SU-DHL-6 (cell line): ENCODE data around the gene MND1.
A peak's percentile ranks its signal among the peaks of the same experiment; 100 is the strongest.

Experiments used
- H2AFZ ChIP-seq: fragments of 200-600 bp; sonication (generic); 2 replicates; pipeline ENCODE4 v1.6.1; 2014; ENCODE audit warnings: low read depth, mild to moderate bottlenecking, moderate library complexity, mixed read lengths, antibody characterized with exemption, low read length; ENCODE audit not compliant: severe bottlenecking
- H3F3A ChIP-seq: fragments of 200-600 bp; shearing (Covaris generic); 2 replicates; pipeline ENCODE4 v1.6.0; 2016; ENCODE audit warnings: antibody characterized with exemption, mild to moderate bottlenecking; ENCODE audit not compliant: insufficient read depth
- H3K27ac ChIP-seq: fragments of 200-600 bp; sonication (generic); 2 replicates; pipeline ENCODE4 v1.5.1; 2016; ENCODE audit warnings: low read depth, mild to moderate bottlenecking, low read length, moderate library complexity, mixed read lengths
- H3K27me3 ChIP-seq: fragments of 200-600 bp; sonication (generic), shearing (Covaris generic); 2 replicates; pipeline ENCODE4 v1.6.0; 2014; ENCODE audit warnings: mild to moderate bottlenecking, low read length
- H3K36me3 ChIP-seq: fragments of 200-600 bp; sonication (generic); 2 replicates; pipeline ENCODE4 v1.6.1; 2014; ENCODE audit warnings: mild to moderate bottlenecking, low read length, mixed read lengths
- H3K4me2 ChIP-seq: fragments of 300-600, 200-600 bp; shearing (Covaris generic), sonication (generic); 2 replicates; pipeline ENCODE4 v1.6.0; 2014; ENCODE audit warnings: low read length, low read depth, mild to moderate bottlenecking; ENCODE audit not compliant: poor library complexity, severe bottlenecking
- H3K4me3 ChIP-seq: fragments of 200-600 bp; sonication (generic); 2 replicates; pipeline ENCODE4 v1.5.1; 2014; ENCODE audit warnings: antibody characterized with exemption, low read length, mild to moderate bottlenecking, mixed read lengths; ENCODE audit not compliant: insufficient read depth, poor library complexity, severe bottlenecking
- H3K79me2 ChIP-seq: fragments of 200-600 bp; sonication (generic); 2 replicates; pipeline ENCODE4 v1.6.1; 2014; ENCODE audit warnings: mild to moderate bottlenecking, low read length, moderate library complexity; ENCODE audit not compliant: insufficient read depth
- H3K9ac ChIP-seq: fragments of 200-600 bp; sonication (generic); 2 replicates; pipeline ENCODE4 v1.7.0; 2014; ENCODE audit warnings: mild to moderate bottlenecking, low read length
- H3K9me2 ChIP-seq: fragments of 200-600 bp; sonication (generic); replicated peaks from 2 replicates; pipeline ENCODE4 v1.6.1; 2014; ENCODE audit warnings: low read length; ENCODE audit not compliant: insufficient read depth
- H3K9me3 ChIP-seq: fragments of 200-600 bp; sonication (generic); 2 replicates; pipeline ENCODE4 v1.6.1; 2014; ENCODE audit warnings: low read length, mixed read lengths; ENCODE audit not compliant: insufficient read depth
- H4K20me1 ChIP-seq: fragments of 200-600 bp; sonication (generic); 2 replicates; pipeline ENCODE4 v1.6.1; 2014; ENCODE audit warnings: low read depth, mild to moderate bottlenecking, antibody characterized with exemption, low read length, moderate library complexity, mixed read lengths
- EZH2phosphoT487 ChIP-seq: fragments of 200-600 bp; sonication (generic), shearing (Covaris generic); conservative IDR thresholded peaks from 2 replicates; pipeline ENCODE4 v1.6.1; 2018; ENCODE audit warnings: mild to moderate bottlenecking, antibody characterized with exemption, low read length, moderate library complexity, mixed read lengths
- TF ChIP-seq, protein P1 (sequence below): fragments of 200-600 bp; sonication (generic); IDR thresholded peaks from one replicate; pipeline ENCODE4 v1.5.1; 2017; ENCODE audit warnings: antibody characterized with exemption, mild to moderate bottlenecking, low read length, moderate library complexity; ENCODE audit not compliant: insufficient read depth, poor library complexity, severe bottlenecking

The MND1 gene

GRCh38 chr4:153427363-153428071 is 83.0 kb downstream of the MND1 start:
- Histone ChIP-seq H3K9me2 (no peaks in the 10 kb centered on the region), H3K4me3 (peak overlapping the region; percentile 25), H3K9me3 (no peaks in the 10 kb centered on the region), H3F3A (peaks cover 54% of the 10 kb centered on the region), H3K36me3 (no peaks in the 10 kb centered on the region), H3K9ac (peak overlapping the region; percentile 52), H3K27ac (peak overlapping the region; percentile 100), H3K27me3 (no peaks in the 10 kb centered on the region), H3K79me2 (no peaks in the 10 kb centered on the region), H3K4me2 (peak overlapping the region; percentile 84), H2AFZ (no peak overlapping the region), H4K20me1 (no peaks in the 10 kb centered on the region)
- TF ChIP-seq, protein P1, sequence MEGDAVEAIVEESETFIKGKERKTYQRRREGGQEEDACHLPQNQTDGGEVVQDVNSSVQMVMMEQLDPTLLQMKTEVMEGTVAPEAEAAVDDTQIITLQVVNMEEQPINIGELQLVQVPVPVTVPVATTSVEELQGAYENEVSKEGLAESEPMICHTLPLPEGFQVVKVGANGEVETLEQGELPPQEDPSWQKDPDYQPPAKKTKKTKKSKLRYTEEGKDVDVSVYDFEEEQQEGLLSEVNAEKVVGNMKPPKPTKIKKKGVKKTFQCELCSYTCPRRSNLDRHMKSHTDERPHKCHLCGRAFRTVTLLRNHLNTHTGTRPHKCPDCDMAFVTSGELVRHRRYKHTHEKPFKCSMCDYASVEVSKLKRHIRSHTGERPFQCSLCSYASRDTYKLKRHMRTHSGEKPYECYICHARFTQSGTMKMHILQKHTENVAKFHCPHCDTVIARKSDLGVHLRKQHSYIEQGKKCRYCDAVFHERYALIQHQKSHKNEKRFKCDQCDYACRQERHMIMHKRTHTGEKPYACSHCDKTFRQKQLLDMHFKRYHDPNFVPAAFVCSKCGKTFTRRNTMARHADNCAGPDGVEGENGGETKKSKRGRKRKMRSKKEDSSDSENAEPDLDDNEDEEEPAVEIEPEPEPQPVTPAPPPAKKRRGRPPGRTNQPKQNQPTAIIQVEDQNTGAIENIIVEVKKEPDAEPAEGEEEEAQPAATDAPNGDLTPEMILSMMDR = no peak
- TF ChIP-seq EZH2phosphoT487 = no peak

- no peaks in the 10 kb centered on the region for H3K36me3 ChIP-seq
- H4K20me1 ChIP-seq = no peaks in the 10 kb centered on the region
- peak overlapping the region; percentile 100 for H3K27ac ChIP-seq
- peak overlapping the region; percentile 2 for H3K4me3 ChIP-seq
- H3K9me3 ChIP-seq = no peaks in the 10 kb centered on the region
- H2AFZ ChIP-seq = no peak overlapping the region
- H3K9ac ChIP-seq = peak overlapping the region; percentile 52
- no peaks in the 10 kb centered on the region for H3K9me2 ChIP-seq
- H3K79me2 ChIP-seq = no peaks in the 10 kb centered on the region
- TF ChIP-seq, protein P1 = no peak
- no peak for TF ChIP-seq EZH2phosphoT487
- peak overlapping the region; percentile 84 for H3K4me2 ChIP-seq
- H3K27me3 ChIP-seq = no peaks in the 10 kb centered on the region
- peaks cover 66% of the 10 kb centered on the region for H3F3A ChIP-seq
Observed at GRCh38 chr4:153428941-153429475, 84.5 kb downstream of the MND1 start.

DNA sequence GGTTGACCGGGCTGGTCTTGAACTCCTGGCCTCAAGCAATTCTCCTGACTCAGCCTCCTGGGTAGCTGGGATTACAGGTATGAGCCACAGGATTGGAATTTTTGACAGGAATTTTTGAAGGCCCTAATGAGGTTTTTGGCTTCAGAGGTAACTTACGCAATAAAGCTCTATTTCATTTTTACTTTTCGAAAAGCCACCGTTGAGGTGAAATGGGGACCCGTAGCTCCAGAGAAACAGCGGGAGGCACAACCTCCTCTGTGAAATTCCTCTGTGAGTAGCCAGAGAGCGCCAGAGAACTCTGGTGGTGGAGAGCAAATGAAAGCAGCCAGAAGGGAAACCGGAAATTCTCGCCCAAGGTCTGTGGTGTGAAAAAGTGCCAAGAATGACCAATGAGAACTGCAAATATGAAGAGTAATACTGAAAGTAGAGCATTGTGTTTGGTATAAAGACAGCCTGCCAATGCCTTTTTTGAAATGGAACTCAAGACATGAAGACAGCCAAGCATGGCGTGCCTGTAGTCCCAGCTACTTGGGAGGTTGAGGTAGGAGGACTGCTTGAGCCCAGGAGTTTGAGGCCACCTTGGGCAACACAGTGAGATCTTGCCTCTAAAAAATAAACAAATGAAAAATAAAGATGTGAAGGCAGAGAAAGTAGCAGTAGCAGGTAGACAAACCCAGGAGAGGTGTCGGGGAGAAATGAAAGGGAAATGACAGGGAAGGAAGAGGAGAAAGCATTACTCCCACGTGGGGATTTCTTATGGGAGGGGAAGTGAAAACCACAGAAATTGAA is 88.7 kb downstream of the MND1 start:
- TF ChIP-seq, protein P1 = peak; percentile 89
- no peak for TF ChIP-seq EZH2phosphoT487
- no peaks in the 10 kb centered on the region for H4K20me1 ChIP-seq
- no peaks in the 10 kb centered on the region for H3K27me3 ChIP-seq
- no peak overlapping the region for H2AFZ ChIP-seq
- H3K9me3 ChIP-seq = no peaks in the 10 kb centered on the region
- no peaks in the 10 kb centered on the region for H3K9me2 ChIP-seq
- H3K79me2 ChIP-seq = no peaks in the 10 kb centered on the region
- H3F3A ChIP-seq = peaks cover 58% of the 10 kb centered on the region
- peak overlapping the region; percentile 39 for H3K4me3 ChIP-seq
- H3K9ac ChIP-seq = peak overlapping the region; percentile 55
- no peaks in the 10 kb centered on the region for H3K36me3 ChIP-seq
- H3K27ac ChIP-seq = peak overlapping the region; percentile 96
- peak overlapping the region; percentile 85 for H3K4me2 ChIP-seq
